Astrocyte of the cerebellum (primary cell): ENCODE results near the gene CELF4.

Experiments
- DNase-seq: peaks from one replicate; pipeline ENCODE4 v3.0.0-alpha.2; 2011; ENCODE audit warnings: low read depth
- H3K4me3 ChIP-seq: 2 replicates; pipeline ENCODE4 v1.5.1; 2011; ENCODE audit warnings: mild to moderate bottlenecking, low read depth, low read length, moderate library complexity
- in situ Hi-C: cut with HindIII; loops from 2 replicates; pipeline ENCODE4 v1.10.0; 2017; ENCODE audit warnings: low sequenced_read_pairs
- TF ChIP-seq, protein P1 (sequence below): IDR thresholded peaks from 2 replicates; pipeline ENCODE4 v1.5.1; 2012; ENCODE audit warnings: low read length, low read depth, moderate library complexity, mild to moderate bottlenecking; ENCODE audit errors: missing control alignments

Gene CELF4

DNA sequence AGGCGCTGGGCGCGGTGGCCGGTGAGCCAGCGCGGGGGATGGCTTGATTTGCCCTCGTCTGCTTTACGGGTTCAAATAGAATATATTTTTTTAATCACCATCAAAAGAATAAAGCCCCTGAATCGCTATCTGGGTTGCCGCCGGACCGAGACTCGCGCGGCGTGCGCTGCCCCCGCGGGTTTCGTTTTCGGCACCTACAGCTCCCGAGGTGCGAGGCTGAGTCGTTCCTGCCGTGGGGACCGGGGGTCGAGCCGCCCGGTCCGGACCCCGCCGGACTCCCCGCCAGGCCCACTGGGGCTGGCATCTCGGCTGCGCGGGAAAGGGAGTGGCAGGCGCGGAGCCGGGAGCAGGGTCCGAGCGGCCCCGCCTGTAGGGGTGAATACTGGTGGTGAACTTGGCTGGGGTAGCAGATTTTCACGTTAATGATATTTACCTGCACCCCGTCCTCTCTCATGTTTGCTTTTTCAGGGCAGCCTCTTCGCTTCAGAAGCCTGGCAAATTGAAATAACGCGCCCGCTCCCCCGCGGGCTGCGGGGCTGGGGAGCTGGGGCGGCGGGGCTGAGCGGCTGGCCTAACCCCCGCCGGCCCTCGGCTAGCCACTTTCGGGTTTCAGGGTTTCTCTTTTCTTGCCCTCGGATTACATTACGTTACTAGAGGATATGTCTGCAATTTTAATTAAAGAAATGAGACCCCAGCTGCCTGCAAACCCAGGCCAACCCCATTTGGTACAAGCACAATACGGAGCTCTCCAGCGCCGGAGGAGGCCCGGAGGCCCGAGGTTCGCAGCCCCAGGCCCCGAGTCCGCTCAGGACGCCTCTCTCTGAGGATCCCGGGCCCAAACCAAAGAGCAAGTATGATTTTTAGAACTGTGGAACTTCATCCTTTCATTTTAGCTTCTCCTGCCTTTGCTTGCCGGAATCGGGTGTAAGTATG is 1.7 kb upstream of the CELF4 start:
- peak overlapping the region; percentile 36 for H3K4me3 ChIP-seq
- no peak for DNase-seq
- in situ Hi-C loops = no loop called here
- TF ChIP-seq, protein P1, sequence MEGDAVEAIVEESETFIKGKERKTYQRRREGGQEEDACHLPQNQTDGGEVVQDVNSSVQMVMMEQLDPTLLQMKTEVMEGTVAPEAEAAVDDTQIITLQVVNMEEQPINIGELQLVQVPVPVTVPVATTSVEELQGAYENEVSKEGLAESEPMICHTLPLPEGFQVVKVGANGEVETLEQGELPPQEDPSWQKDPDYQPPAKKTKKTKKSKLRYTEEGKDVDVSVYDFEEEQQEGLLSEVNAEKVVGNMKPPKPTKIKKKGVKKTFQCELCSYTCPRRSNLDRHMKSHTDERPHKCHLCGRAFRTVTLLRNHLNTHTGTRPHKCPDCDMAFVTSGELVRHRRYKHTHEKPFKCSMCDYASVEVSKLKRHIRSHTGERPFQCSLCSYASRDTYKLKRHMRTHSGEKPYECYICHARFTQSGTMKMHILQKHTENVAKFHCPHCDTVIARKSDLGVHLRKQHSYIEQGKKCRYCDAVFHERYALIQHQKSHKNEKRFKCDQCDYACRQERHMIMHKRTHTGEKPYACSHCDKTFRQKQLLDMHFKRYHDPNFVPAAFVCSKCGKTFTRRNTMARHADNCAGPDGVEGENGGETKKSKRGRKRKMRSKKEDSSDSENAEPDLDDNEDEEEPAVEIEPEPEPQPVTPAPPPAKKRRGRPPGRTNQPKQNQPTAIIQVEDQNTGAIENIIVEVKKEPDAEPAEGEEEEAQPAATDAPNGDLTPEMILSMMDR = no peak

DNA sequence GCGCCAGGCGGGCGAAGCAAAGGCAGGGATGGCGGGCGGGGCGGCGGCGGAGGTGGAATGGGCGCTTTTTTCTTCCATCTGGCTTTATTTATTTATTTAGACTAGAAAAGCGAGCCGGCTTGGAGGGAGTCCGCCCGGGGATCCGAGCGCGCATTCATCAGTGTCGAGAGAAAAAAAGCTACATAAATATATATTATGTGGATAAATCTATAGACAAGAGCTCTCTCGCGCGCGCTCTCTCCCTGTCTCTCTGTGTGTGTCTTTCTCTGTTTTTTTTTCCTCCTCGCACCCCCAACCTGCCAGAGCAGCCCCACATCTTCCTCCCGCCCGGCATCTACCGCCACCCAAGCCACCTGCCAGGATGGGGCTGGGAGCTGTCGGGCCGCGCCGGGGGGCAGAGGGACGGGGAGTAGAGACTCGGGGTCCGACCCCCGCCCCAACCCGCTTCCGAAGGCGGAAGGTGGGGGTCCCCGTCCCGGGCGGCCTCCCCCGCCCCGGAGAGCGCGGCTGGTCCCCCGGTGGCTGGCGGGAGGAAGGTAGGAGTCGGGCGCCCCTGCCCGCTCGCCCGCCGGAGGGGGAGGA is 972 bp upstream of the CELF4 start:
- DNase-seq = no peak
- in situ Hi-C loops = no loop called here
- TF ChIP-seq, protein P1 = no peak
- peak overlapping the region; percentile 36 for H3K4me3 ChIP-seq

DNA sequence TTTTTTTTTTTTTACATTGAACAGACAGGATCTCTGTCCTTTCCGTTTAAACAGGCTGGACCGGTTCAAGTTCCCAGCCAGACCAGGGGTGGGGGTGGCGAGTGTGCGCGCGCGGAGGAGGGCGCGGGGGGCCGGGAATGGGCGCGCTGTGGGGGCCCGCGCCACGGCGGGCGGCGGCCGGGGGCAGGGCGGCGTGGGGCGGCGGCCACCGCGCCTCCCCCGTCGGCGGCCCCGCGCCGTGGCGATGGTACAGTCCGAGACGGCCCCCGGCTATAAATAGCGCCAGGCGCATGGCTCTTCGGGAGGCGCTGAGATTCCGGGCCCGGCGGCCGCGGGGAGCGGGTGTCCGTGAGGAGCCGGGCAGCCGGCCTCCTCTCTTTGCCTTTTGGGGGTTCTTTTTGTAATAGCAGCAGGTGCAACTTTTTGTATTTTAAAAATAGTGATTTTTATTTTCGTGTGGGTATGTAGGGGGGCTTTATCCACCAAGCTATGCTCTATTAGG is 430 bp upstream of the CELF4 start:
- in situ Hi-C loops = no loop called here
- no peak for DNase-seq
- peak overlapping the region; percentile 36 for H3K4me3 ChIP-seq
- TF ChIP-seq, protein P1 = no peak

DNA sequence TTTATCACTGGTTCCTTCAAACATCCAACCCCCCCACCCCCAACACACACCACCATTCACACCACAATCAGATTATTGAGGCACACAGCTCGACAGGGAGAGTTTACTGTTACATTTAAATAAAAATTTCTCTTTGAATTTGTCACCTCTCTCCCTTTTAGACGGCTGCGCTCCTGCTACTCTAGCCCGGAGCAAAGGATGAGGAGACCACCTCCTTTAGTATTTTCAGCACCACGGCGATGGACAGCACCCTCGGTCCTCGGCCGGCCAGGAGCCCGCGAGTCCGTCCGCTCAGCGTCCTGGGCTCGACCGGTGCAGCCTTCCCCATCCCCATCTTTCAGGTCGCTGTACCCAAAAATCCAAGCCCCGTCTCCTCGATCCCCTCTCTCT is 892 bp downstream of the CELF4 start:
- TF ChIP-seq, protein P1 = no peak
- H3K4me3 ChIP-seq = peak overlapping the region; percentile 33
- peak; percentile 9 for DNase-seq
- in situ Hi-C loops = no loop called here

DNA sequence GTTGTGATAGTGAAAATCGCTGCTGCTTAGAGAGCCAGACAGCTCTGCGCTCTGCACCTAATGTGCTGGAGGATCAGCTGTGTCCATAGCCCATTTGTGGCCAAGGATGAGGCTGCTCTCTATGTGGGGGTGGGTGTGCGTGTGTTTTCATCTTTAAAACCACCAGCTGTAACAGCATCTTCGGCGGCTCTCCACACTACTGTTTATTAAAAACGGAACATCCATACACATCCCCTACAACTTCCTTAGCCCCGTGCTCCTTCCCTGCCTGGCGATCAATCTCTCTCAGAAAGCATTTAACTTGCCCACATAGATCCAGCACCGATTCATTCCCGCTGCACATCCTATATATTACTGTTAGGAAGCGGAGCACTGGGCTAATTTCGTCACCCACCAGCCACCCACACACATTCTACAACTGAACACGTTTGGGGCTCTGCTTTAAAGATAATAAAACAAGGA is 1.6 kb downstream of the CELF4 start:
- in situ Hi-C loops = no loop called here
- TF ChIP-seq, protein P1 = no peak
- no peak overlapping the region for H3K4me3 ChIP-seq
- no peak for DNase-seq

DNA sequence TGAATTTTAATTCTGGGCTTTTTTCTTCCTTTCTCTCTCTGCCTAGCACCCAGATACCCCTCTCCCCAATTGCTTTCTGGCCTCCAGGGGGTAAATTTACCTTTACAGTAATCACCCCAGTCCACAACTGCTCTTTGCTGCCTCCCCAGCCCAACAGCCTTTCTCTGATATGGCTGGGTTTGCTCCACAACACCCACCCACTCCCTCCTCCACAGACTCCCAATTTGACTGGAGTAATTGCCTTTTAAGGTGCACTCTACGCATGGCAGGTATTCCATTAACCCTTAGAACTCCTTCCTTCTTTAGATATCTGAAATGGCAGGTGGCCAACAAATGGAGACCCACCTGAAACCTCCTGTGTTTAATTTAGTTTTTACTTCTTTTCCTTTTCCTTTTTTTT is 3.6 kb downstream of the CELF4 start:
- no peak overlapping the region for H3K4me3 ChIP-seq
- DNase-seq = no peak
- in situ Hi-C loops = no loop called here
- TF ChIP-seq, protein P1 = no peak
